Measurements from ENCODE around the gene WNT2B. TPM values are rescaled to one million over a fixed set of nuclear protein-coding genes. Genes with fewer than 3 reads are reported as not detected.
A peak's percentile ranks its signal among the peaks of the same experiment; 100 is the strongest.
"Not testable (repeated sequence)": the region's sequence is repeated elsewhere in the genome, so short reads cannot be mapped to it uniquely, and the experiment has no call there.

The WNT2B gene
- total RNA-seq: 4.7 and 33.5 TPM in 2 replicates

GRCh38 chr1:112508278-112509004, at the start of gene WNT2B:
Gene WNT2B, plus strand, starts transcription at chr1:112508965. Its CDS starts 298 bp downstream, at chr1:112509263.
- no peak for DNase-seq (ENCODE audit: low read depth)

GRCh38 chr1:112460615-112461014, 48.1 kb upstream of the WNT2B start:
- no peak for DNase-seq (ENCODE audit: low read depth)

GRCh38 chr1:112461200-112461871, 47.4 kb upstream of the WNT2B start:
- DNase-seq (ENCODE audit: low read depth): peak; percentile 46

- no peak for DNase-seq (ENCODE audit: low read depth)
These were observed 45.8 kb upstream of the WNT2B start for GRCh38 chr1:112462953-112463279.

GRCh38 chr1:112464501-112464900, 44.3 kb upstream of the WNT2B start:
- DNase-seq (ENCODE audit: low read depth): no peak

- no peak for DNase-seq (ENCODE audit: low read depth)
These were observed 43.6 kb upstream of the WNT2B start for GRCh38 chr1:112465122-112465521.

- DNase-seq (ENCODE audit: low read depth): peak; percentile 80
These were observed 42.6 kb upstream of the WNT2B start for GRCh38 chr1:112466078-112466660.

GRCh38 chr1:112470324-112470723, 38.4 kb upstream of the WNT2B start:
- DNase-seq (ENCODE audit: low read depth): not testable (repeated sequence)

GRCh38 chr1:112470966-112471365, 37.8 kb upstream of the WNT2B start:
- no peak for DNase-seq (ENCODE audit: low read depth)

- DNase-seq (ENCODE audit: low read depth): no peak
These were observed 36.6 kb upstream of the WNT2B start for GRCh38 chr1:112472142-112472541.

GRCh38 chr1:112477550-112477949, 31.2 kb upstream of the WNT2B start:
- DNase-seq (ENCODE audit: low read depth): no peak

GRCh38 chr1:112478314-112478713, 30.5 kb upstream of the WNT2B start:
- DNase-seq (ENCODE audit: low read depth): no peak

GRCh38 chr1:112486063-112486462, 22.7 kb upstream of the WNT2B start:
- DNase-seq (ENCODE audit: low read depth): not testable (repeated sequence)

- not testable (repeated sequence) for DNase-seq (ENCODE audit: low read depth)
These were observed 21.1 kb upstream of the WNT2B start for GRCh38 chr1:112487686-112488085.

GRCh38 chr1:112488141-112488540, 20.6 kb upstream of the WNT2B start:
- DNase-seq (ENCODE audit: low read depth): no peak

- DNase-seq (ENCODE audit: low read depth): no peak
These were observed 16.7 kb upstream of the WNT2B start for GRCh38 chr1:112492076-112492475.

- DNase-seq (ENCODE audit: low read depth): no peak
These were observed 15.4 kb upstream of the WNT2B start for GRCh38 chr1:112493351-112493750.

- no peak for DNase-seq (ENCODE audit: low read depth)
These were observed 12.5 kb upstream of the WNT2B start for GRCh38 chr1:112496290-112496689.

GRCh38 chr1:112501810-112502641, 6.7 kb upstream of the WNT2B start:
- peak; percentile 36 for DNase-seq (ENCODE audit: low read depth)

GRCh38 chr1:112502826-112503225, 5.9 kb upstream of the WNT2B start:
- DNase-seq (ENCODE audit: low read depth): no peak

GRCh38 chr1:112504001-112504660, 4.6 kb upstream of the WNT2B start:
- no peak for DNase-seq (ENCODE audit: low read depth)

All from renal cortical epithelial cell (primary cell).